OCI-LY3 (cell line): ENCODE data around the gene MDP1.

Source experiments
- H2AFZ ChIP-seq: fragments of 200-600, 300-600 bp; shearing (Covaris generic); 2 replicates; pipeline ENCODE4 v1.6.0; 2014; ENCODE audit warnings: antibody characterized with exemption, low read depth, low read length
- H3K27ac ChIP-seq: fragments of 200-600, 300-600 bp; sonication (generic); 2 replicates; pipeline ENCODE4 v1.5.1; 2014; ENCODE audit warnings: mild to moderate bottlenecking, low read length, moderate library complexity, mixed read lengths
- H3K27me3 ChIP-seq: fragments of 200-600, 300-600 bp; sonication (generic); 2 replicates; pipeline ENCODE4 v1.6.1; 2014; ENCODE audit warnings: low read depth, low read length, mixed read lengths
- H3K36me3 ChIP-seq: fragments of 200-600, 300-600 bp; sonication (generic); replicated peaks from 2 replicates; pipeline ENCODE3; 2014; ENCODE audit warnings: low read depth, low read length, mixed read lengths
- H3K4me1 ChIP-seq: fragments of 300-600, 200-600 bp; sonication (generic); 2 replicates; pipeline ENCODE4 v1.6.1; 2014; ENCODE audit warnings: low read length, mixed read lengths
- H3K4me2 ChIP-seq: fragments of 200-600, 300-600 bp; sonication (generic); 2 replicates; pipeline ENCODE4 v1.6.1; 2014; ENCODE audit warnings: low read length, mixed read lengths
- H3K4me3 ChIP-seq: fragments of 300-600, 200-600 bp; sonication (generic); 2 replicates; pipeline ENCODE4 v1.5.1; 2014; ENCODE audit warnings: antibody characterized with exemption, mild to moderate bottlenecking, low read length, moderate library complexity
- H3K79me2 ChIP-seq: fragments of 300-600, 200-600 bp; shearing (Covaris generic); 2 replicates; pipeline ENCODE4 v1.6.1; 2014; ENCODE audit warnings: mild to moderate bottlenecking, low read length, mixed read lengths
- H3K9ac ChIP-seq: fragments of 300-600, 200-600 bp; shearing (Covaris generic); 2 replicates; pipeline ENCODE4 v1.6.0; 2014; ENCODE audit warnings: mild to moderate bottlenecking, low read length, moderate library complexity
- H3K9me3 ChIP-seq: fragments of 200-600, 300-600 bp; shearing (Covaris generic); 2 replicates; pipeline ENCODE4 v1.6.1; 2014; ENCODE audit warnings: low read length, mixed read lengths; ENCODE audit not compliant: insufficient read depth
- H4K20me1 ChIP-seq: fragments of 200-600, 300-600 bp; sonication (generic); 2 replicates; pipeline ENCODE4 v1.6.1; 2016; ENCODE audit warnings: low read length, mixed read lengths; ENCODE audit not compliant: insufficient read depth
- CTCF ChIP-seq: fragments of 200-600, 300-600 bp; sonication (generic); IDR thresholded peaks from 2 replicates; pipeline ENCODE4 v1.5.1; 2014; ENCODE audit warnings: antibody characterized with exemption, low read length, low read depth
- EZH2phosphoT487 ChIP-seq: fragments of 200-600 bp; shearing (Covaris generic); IDR thresholded peaks from 2 replicates; pipeline ENCODE4 v1.6.1; 2018; ENCODE audit warnings: antibody characterized with exemption, mixed run types, low read depth

The MDP1 gene

GRCh38 chr14:24190416-24190815, 25.4 kb downstream of the MDP1 start:
- H3K9ac ChIP-seq, result no peak overlapping the region
- H2AFZ ChIP-seq, result no peak overlapping the region
- H3K9me3 ChIP-seq, result no peaks in the 10 kb centered on the region
- H3K4me2 ChIP-seq, result no peak overlapping the region
- peaks cover 55% of the 10 kb centered on the region for H3K79me2 ChIP-seq
- H4K20me1 ChIP-seq, result no peaks in the 10 kb centered on the region
- H3K4me1 ChIP-seq, result peaks cover 26% of the 10 kb centered on the region
- no peak overlapping the region for H3K4me3 ChIP-seq
- no peak for TF ChIP-seq EZH2phosphoT487
- no peak for TF ChIP-seq CTCF
- no peaks in the 10 kb centered on the region for H3K27me3 ChIP-seq
- peaks cover 46% of the 10 kb centered on the region for H3K36me3 ChIP-seq
- no peak overlapping the region for H3K27ac ChIP-seq

GRCh38 chr14:24189460-24189859, 26.4 kb downstream of the MDP1 start:
- Histone ChIP-seq H3K4me2 (peak overlapping the region; percentile 99), H3K79me2 (peaks cover 45% of the 10 kb centered on the region), H3K36me3 (peaks cover 54% of the 10 kb centered on the region), H2AFZ (no peak overlapping the region), H3K9ac (peak overlapping the region; percentile 53; the same call in 1 of the 2 replicates), H3K9me3 (no peaks in the 10 kb centered on the region), H4K20me1 (no peaks in the 10 kb centered on the region), H3K4me3 (peak overlapping the region; percentile 99), H3K4me1 (peaks cover 20% of the 10 kb centered on the region), H3K27me3 (no peaks in the 10 kb centered on the region), H3K27ac (no peak overlapping the region)
- TF ChIP-seq EZH2phosphoT487, result no peak
- TF ChIP-seq CTCF, result no peak

GRCh38 chr14:24189059-24189375, 26.8 kb downstream of the MDP1 start:
- Histone ChIP-seq H3K4me1 (peaks cover 15% of the 10 kb centered on the region), H3K9me3 (no peaks in the 10 kb centered on the region), H3K27ac (no peak overlapping the region), H3K27me3 (no peaks in the 10 kb centered on the region), H3K4me2 (peak overlapping the region; percentile 99), H3K9ac (peak overlapping the region; percentile 53), H3K4me3 (peak overlapping the region; percentile 99), H3K79me2 (peaks cover 41% of the 10 kb centered on the region), H2AFZ (no peak overlapping the region), H3K36me3 (peaks cover 54% of the 10 kb centered on the region), H4K20me1 (no peaks in the 10 kb centered on the region)
- no peak for TF ChIP-seq EZH2phosphoT487
- TF ChIP-seq CTCF, result no peak

- Histone ChIP-seq H3K4me3 (peak within 1 kb of the TSS; percentile 99), H3K36me3 (peaks cover 53% of the 10 kb centered on the region), H3K4me1 (peaks cover 15% of the 10 kb centered on the region), H3K9me3 (no peaks in the 10 kb centered on the region), H3K9ac (peak within 1 kb of the TSS; percentile 85), H2AFZ (peak within 1 kb of the TSS; percentile 57; the same call in 1 of the 2 replicates), H3K27ac (peak within 1 kb of the TSS; percentile 65), H3K79me2 (peaks cover 38% of the 10 kb centered on the region), H3K4me2 (peak within 1 kb of the TSS; percentile 99), H3K27me3 (no peaks in the 10 kb centered on the region), H4K20me1 (no peaks in the 10 kb centered on the region)
- TF ChIP-seq EZH2phosphoT487 (no peak), CTCF (no peak)
These were observed 27.4 kb downstream of the MDP1 start, which contains the start of gene IPO4 for GRCh38 chr14:24188251-24189058. IPO4 (minus strand) TSS chr14:24188816; CDS start chr14:24188787, 29 bp downstream.
